ENCODE measurements around the gene MALAT1. TPM values are rescaled to one million over a fixed set of nuclear protein-coding genes. Genes with fewer than 3 reads are reported as not detected.

Gene MALAT1
- total and polyA plus RNA-seq, 2 of the 13 experiments (the other 11 are each of a cell fraction or from before 2014, with no cell fraction given) = 143 to 1,237 TPM

GRCh38 chr11:65454696-65455456 is 44.0 kb upstream of the MALAT1 start (continued):
- TF ChIP-seq ATF7-NPFF (CRISPR knock-in tag; IDR thresholded peaks at IDR 0.05; ENCODE audit: low read depth) (0 out of 2 replicates have a peak, but pooled peaks have one; percentile 70), NCOA2 (CRISPR knock-in tag; IDR thresholded peaks at IDR 0.05) (no peak), ERF (CRISPR knock-in tag; IDR thresholded peaks at IDR 0.05) (0 out of 2 replicates have a peak, but pooled peaks have one; percentile 27), ZNF142 (CRISPR knock-in tag; IDR thresholded peaks at IDR 0.05) (no peak), HIC2 (CRISPR knock-in tag; IDR thresholded peaks at IDR 0.05; ENCODE audit: low read depth) (no peak), NR0B2 (CRISPR knock-in tag; IDR thresholded peaks at IDR 0.05) (no peak), NFYC (CRISPR knock-in tag; IDR thresholded peaks at IDR 0.05) (no peak), KDM2A (CRISPR knock-in tag; IDR thresholded peaks at IDR 0.05; ENCODE audit: borderline replicate concordance, low read depth) (0 out of 2 replicates have a peak, but pooled peaks have one; percentile 61), ZBTB7B (CRISPR knock-in tag; IDR thresholded peaks at IDR 0.05) (peak; percentile 38; the same call in 1 of the 2 replicates), TEAD2 (CRISPR knock-in tag; IDR thresholded peaks at IDR 0.05) (no peak), ZNF572 (CRISPR knock-in tag; IDR thresholded peaks at IDR 0.05) (peak; percentile 76; the same call in 1 of the 2 replicates)
- TF ChIP-seq, protein P1, sequence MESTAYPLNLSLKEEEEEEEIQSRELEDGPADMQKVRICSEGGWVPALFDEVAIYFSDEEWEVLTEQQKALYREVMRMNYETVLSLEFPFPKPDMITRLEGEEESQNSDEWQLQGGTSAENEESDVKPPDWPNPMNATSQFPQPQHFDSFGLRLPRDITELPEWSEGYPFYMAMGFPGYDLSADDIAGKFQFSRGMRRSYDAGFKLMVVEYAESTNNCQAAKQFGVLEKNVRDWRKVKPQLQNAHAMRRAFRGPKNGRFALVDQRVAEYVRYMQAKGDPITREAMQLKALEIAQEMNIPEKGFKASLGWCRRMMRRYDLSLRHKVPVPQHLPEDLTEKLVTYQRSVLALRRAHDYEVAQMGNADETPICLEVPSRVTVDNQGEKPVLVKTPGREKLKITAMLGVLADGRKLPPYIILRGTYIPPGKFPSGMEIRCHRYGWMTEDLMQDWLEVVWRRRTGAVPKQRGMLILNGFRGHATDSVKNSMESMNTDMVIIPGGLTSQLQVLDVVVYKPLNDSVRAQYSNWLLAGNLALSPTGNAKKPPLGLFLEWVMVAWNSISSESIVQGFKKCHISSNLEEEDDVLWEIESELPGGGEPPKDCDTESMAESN (CRISPR knock-in tag; conservative IDR thresholded peaks at IDR 0.05) = 0 out of 2 replicates have a peak, but pooled peaks have one; percentile 37
- TF ChIP-seq, protein P2, sequence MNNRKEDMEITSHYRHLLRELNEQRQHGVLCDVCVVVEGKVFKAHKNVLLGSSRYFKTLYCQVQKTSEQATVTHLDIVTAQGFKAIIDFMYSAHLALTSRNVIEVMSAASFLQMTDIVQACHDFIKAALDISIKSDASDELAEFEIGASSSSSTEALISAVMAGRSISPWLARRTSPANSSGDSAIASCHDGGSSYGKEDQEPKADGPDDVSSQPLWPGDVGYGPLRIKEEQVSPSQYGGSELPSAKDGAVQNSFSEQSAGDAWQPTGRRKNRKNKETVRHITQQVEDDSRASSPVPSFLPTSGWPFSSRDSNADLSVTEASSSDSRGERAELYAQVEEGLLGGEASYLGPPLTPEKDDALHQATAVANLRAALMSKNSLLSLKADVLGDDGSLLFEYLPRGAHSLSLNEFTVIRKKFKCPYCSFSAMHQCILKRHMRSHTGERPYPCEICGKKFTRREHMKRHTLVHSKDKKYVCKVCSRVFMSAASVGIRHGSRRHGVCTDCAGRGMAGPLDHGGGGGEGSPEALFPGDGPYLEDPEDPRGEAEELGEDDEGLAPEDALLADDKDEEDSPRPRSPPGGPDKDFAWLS (CRISPR knock-in tag; IDR thresholded peaks at IDR 0.05; ENCODE audit: borderline replicate concordance) = no peak

Measured in HepG2 (cell line).